Liver (tissue), 9 donors: ENCODE results near the gene GLIS1. TPM values are rescaled to one million over a fixed set of nuclear protein-coding genes. Genes with fewer than 3 reads are reported as not detected.

ENCODE experiments used
- DNase-seq: peaks from one replicate; pipeline ENCODE4 v3.0.0-alpha.2; 2017; ENCODE audit warnings: low spot score
- H3K27ac ChIP-seq, 2 donors: one replicate each; pipeline ENCODE4 v1.7.0; 2013; ENCODE audit warnings: inconsistent platforms in 2 of 2, low read length in 2 of 2, control low read depth in 1 of 2, low read depth in 1 of 2, mild to moderate bottlenecking in 1 of 2
- H3K27me3 ChIP-seq, 4 donors: one replicate each; pipeline versions ENCODE4 v1.6.1 to v1.7.0; 2013; ENCODE audit warnings: low read length in 3 of 4, inconsistent platforms in 1 of 4, mild to moderate bottlenecking in 1 of 4, moderate library complexity in 1 of 4; ENCODE audit not compliant: control insufficient read depth in 4 of 4, insufficient read depth in 4 of 4
- H3K36me3 ChIP-seq, 4 donors: one replicate each; pipeline versions ENCODE4 v1.6.1 to v1.7.0; 2013; ENCODE audit warnings: low read length in 3 of 4, mild to moderate bottlenecking in 3 of 4, low read depth in 1 of 4, moderate library complexity in 1 of 4; ENCODE audit not compliant: control insufficient read depth in 4 of 4, insufficient read depth in 3 of 4
- H3K4me1 ChIP-seq, 4 donors: one replicate each; pipeline versions ENCODE4 v1.6.1 to v1.7.0; 2013; ENCODE audit warnings: low read length in 3 of 4, mild to moderate bottlenecking in 3 of 4, moderate library complexity in 1 of 4; ENCODE audit not compliant: control insufficient read depth in 4 of 4, insufficient read depth in 4 of 4
- H3K4me3 ChIP-seq, 3 donors: one replicate each; pipeline versions ENCODE4 v1.6.1 to v1.7.0; 2013; ENCODE audit warnings: low read length in 3 of 3, control low read depth in 1 of 3, low read depth in 1 of 3, mild to moderate bottlenecking in 1 of 3
- H3K9ac ChIP-seq, 2 donors: one replicate each; pipeline ENCODE4 v1.7.0; 2013; ENCODE audit warnings: low read length in 2 of 2, mild to moderate bottlenecking in 2 of 2, moderate library complexity in 2 of 2, control low read depth in 1 of 2, low read depth in 1 of 2
- H3K9me3 ChIP-seq, 4 donors: one replicate each; pipeline versions ENCODE4 v1.6.1 to v1.7.0; 2013; ENCODE audit warnings: low read length in 3 of 4; ENCODE audit not compliant: control insufficient read depth in 4 of 4
- EGR1 ChIP-seq, 2 donors: IDR thresholded peaks; 2 replicates each; pipeline ENCODE4 v1.6.1; 2016 to 2018; ENCODE audit warnings: antibody characterized with exemption in 2 of 2, low read depth in 2 of 2
- FOXA1 ChIP-seq: IDR thresholded peaks from 2 replicates; pipeline ENCODE4 v1.6.1; 2016; ENCODE audit warnings: antibody characterized with exemption
- FOXA2 ChIP-seq: IDR thresholded peaks from 2 replicates; pipeline ENCODE4 v1.6.1; 2016; ENCODE audit warnings: antibody characterized with exemption
- GABPA ChIP-seq, 2 donors: IDR thresholded peaks in 1 of 2; conservative IDR thresholded peaks in 1 of 2; 2 replicates each; pipeline ENCODE4 v1.6.1; 2016; ENCODE audit warnings: antibody characterized with exemption in 2 of 2, mild to moderate bottlenecking in 1 of 2, moderate library complexity in 1 of 2
- HNF4A ChIP-seq, 2 donors: conservative IDR thresholded peaks; 2 replicates each; pipeline ENCODE4 v1.6.1; 2016; ENCODE audit warnings: antibody characterized with exemption in 2 of 2, mild to moderate bottlenecking in 2 of 2
- HNF4G ChIP-seq: IDR thresholded peaks from 2 replicates; pipeline ENCODE4 v1.6.1; 2016; ENCODE audit warnings: antibody characterized with exemption
- JUND ChIP-seq, 2 donors: IDR thresholded peaks; 2 replicates each; pipeline ENCODE4 v1.6.1; 2016; ENCODE audit warnings: antibody characterized with exemption in 2 of 2
- NR2F2 ChIP-seq: IDR thresholded peaks from 2 replicates; pipeline ENCODE4 v1.6.1; 2016; ENCODE audit warnings: antibody characterized with exemption
- RAD21 ChIP-seq, 2 donors: IDR thresholded peaks; 2 replicates each; pipeline ENCODE4 v1.6.1; 2016; ENCODE audit warnings: antibody characterized with exemption in 2 of 2, mild to moderate bottlenecking in 2 of 2
- RXRA ChIP-seq, 2 donors: IDR thresholded peaks; 2 replicates each; pipeline ENCODE4 v1.6.1; 2017 to 2018; ENCODE audit warnings: antibody characterized with exemption in 2 of 2, mild to moderate bottlenecking in 1 of 2
- SP1 ChIP-seq: IDR thresholded peaks from 2 replicates; pipeline ENCODE4 v1.6.1; 2018; ENCODE audit warnings: antibody characterized with exemption, mild to moderate bottlenecking
- TAF1 ChIP-seq: conservative IDR thresholded peaks from 2 replicates; pipeline ENCODE4 v1.6.1; 2016; ENCODE audit warnings: antibody characterized with exemption, mild to moderate bottlenecking
- YY1 ChIP-seq: IDR thresholded peaks from 2 replicates; pipeline ENCODE4 v1.6.1; 2016; ENCODE audit warnings: antibody characterized with exemption, mild to moderate bottlenecking
- WGBS: extraction: QIAGEN DNeasy Blood & Tissue Kit; methylation state at CpG from one replicate; pipeline ENCODE4 v1.1.7; 2013; 5-methylcytosine and 5-hydroxymethylcytosine counted together
- polyA plus RNA-seq, 2 donors: library from polyadenylated mRNA; stranded (reverse) in 1 of 2; unstranded in 1 of 2; fragments of 200-250 nt in 1 of 2; fragments of >200 nt in 1 of 2; fragmentation: Nextera tagmentation in 1 of 2; extraction: Ambion mirVana in 1 of 2; gene quantifications; one replicate each; pipeline versions ENCODE4 v1.2.1 to v1.2.3, GENCODE V29; 2013 to 2015
- total RNA-seq, 2 donors: library from RNA; depleted of rRNA; stranded (reverse); fragments of >200 nt; gene quantifications; one replicate each; pipeline ENCODE4 v1.2.3, GENCODE V29; 2014
- TF ChIP-seq, protein P1 (sequence below): IDR thresholded peaks from 2 replicates; pipeline ENCODE4 v1.6.1; 2016; ENCODE audit warnings: antibody characterized with exemption
- TF ChIP-seq, protein P2 (sequence below): IDR thresholded peaks from 2 replicates; pipeline ENCODE4 v1.6.1; 2016; ENCODE audit warnings: antibody characterized with exemption
- TF ChIP-seq, protein P3 (sequence below): fragments of 150-350 bp; IDR thresholded peaks from 2 replicates; pipeline ENCODE4 v1.5.1; 2017; ENCODE audit warnings: improper control_type of control experiment, low read depth, low read length; ENCODE audit not compliant: missing input control
- TF ChIP-seq, protein P4 (sequence below): IDR thresholded peaks from 2 replicates; pipeline ENCODE4 v1.6.1; 2016; ENCODE audit warnings: antibody characterized with exemption, mild to moderate bottlenecking
- TF ChIP-seq, protein P5 (sequence below): IDR thresholded peaks from 2 replicates; pipeline ENCODE4 v1.6.1; 2016; ENCODE audit warnings: antibody characterized with exemption
- donor health status: healthy.
- donor health status: healthy.
- donor health status: healthy.
- donor health status: healthy.
- donor health status: healthy.

Gene GLIS1
- total and polyA plus RNA-seq, 4 donors: under 0.01 to 0.05 TPM; not detected in 2

DNA sequence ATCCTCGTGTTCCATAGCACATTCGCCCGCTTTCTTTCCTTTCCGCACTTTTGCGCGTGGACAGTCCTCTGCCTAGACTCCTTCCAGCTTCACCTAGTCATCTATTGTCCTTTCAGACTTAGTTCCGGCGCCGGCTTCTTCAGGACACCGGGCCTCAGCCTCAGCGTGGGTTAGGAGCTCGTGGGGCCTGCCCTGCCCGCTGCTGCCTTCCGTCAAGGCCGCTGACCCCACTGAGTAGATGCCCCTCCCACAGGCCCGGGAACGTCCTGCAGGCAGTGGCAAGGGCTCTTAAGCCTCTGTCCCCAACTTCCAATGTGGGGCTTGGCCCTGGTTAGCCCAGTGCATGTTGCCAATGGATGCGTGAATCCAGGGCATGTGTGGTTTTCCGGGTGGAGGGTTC lies 268.4 kb downstream of the GLIS1 start:
- no peak overlapping the region for H3K27ac ChIP-seq
- whole genome bisulfite sequencing: 71% methylated on average over 19 of the region's 19 CpGs

More for the DNA sequence above, 268.4 kb downstream of the GLIS1 start:
- H3K4me3 ChIP-seq: no peak overlapping the region
- H3K27me3 ChIP-seq: no peaks in the 10 kb centered on the region
- H3K9ac ChIP-seq: no peak overlapping the region
- no peaks in the 10 kb centered on the region for H3K36me3 ChIP-seq
- TF ChIP-seq, protein P1, sequence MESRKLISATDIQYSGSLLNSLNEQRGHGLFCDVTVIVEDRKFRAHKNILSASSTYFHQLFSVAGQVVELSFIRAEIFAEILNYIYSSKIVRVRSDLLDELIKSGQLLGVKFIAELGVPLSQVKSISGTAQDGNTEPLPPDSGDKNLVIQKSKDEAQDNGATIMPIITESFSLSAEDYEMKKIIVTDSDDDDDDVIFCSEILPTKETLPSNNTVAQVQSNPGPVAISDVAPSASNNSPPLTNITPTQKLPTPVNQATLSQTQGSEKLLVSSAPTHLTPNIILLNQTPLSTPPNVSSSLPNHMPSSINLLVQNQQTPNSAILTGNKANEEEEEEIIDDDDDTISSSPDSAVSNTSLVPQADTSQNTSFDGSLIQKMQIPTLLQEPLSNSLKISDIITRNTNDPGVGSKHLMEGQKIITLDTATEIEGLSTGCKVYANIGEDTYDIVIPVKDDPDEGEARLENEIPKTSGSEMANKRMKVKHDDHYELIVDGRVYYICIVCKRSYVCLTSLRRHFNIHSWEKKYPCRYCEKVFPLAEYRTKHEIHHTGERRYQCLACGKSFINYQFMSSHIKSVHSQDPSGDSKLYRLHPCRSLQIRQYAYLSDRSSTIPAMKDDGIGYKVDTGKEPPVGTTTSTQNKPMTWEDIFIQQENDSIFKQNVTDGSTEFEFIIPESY: no peak
- TF ChIP-seq HNF4A (conservative IDR thresholded peaks at IDR 0.05) (no peak), TAF1 (no peak), SP1 (no peak), GABPA (IDR thresholded peaks at IDR 0.05 in 1 of 2, conservative IDR thresholded peaks at IDR 0.05 in 1 of 2) (no peak), NR2F2 (no peak), JUND (IDR thresholded peaks at IDR 0.05) (no peak), RAD21 (IDR thresholded peaks at IDR 0.05) (no peak), YY1 (no peak), EGR1 (IDR thresholded peaks at IDR 0.05; ENCODE audit: low read depth in 2 of 2) (no peak), FOXA1 (no peak), FOXA2 (no peak), HNF4G (no peak), RXRA (IDR thresholded peaks at IDR 0.05) (no peak)
- TF ChIP-seq, protein P2, sequence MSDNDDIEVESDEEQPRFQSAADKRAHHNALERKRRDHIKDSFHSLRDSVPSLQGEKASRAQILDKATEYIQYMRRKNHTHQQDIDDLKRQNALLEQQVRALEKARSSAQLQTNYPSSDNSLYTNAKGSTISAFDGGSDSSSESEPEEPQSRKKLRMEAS: no peak
- TF ChIP-seq, protein P3, sequence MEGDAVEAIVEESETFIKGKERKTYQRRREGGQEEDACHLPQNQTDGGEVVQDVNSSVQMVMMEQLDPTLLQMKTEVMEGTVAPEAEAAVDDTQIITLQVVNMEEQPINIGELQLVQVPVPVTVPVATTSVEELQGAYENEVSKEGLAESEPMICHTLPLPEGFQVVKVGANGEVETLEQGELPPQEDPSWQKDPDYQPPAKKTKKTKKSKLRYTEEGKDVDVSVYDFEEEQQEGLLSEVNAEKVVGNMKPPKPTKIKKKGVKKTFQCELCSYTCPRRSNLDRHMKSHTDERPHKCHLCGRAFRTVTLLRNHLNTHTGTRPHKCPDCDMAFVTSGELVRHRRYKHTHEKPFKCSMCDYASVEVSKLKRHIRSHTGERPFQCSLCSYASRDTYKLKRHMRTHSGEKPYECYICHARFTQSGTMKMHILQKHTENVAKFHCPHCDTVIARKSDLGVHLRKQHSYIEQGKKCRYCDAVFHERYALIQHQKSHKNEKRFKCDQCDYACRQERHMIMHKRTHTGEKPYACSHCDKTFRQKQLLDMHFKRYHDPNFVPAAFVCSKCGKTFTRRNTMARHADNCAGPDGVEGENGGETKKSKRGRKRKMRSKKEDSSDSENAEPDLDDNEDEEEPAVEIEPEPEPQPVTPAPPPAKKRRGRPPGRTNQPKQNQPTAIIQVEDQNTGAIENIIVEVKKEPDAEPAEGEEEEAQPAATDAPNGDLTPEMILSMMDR: no peak
- TF ChIP-seq, protein P4, sequence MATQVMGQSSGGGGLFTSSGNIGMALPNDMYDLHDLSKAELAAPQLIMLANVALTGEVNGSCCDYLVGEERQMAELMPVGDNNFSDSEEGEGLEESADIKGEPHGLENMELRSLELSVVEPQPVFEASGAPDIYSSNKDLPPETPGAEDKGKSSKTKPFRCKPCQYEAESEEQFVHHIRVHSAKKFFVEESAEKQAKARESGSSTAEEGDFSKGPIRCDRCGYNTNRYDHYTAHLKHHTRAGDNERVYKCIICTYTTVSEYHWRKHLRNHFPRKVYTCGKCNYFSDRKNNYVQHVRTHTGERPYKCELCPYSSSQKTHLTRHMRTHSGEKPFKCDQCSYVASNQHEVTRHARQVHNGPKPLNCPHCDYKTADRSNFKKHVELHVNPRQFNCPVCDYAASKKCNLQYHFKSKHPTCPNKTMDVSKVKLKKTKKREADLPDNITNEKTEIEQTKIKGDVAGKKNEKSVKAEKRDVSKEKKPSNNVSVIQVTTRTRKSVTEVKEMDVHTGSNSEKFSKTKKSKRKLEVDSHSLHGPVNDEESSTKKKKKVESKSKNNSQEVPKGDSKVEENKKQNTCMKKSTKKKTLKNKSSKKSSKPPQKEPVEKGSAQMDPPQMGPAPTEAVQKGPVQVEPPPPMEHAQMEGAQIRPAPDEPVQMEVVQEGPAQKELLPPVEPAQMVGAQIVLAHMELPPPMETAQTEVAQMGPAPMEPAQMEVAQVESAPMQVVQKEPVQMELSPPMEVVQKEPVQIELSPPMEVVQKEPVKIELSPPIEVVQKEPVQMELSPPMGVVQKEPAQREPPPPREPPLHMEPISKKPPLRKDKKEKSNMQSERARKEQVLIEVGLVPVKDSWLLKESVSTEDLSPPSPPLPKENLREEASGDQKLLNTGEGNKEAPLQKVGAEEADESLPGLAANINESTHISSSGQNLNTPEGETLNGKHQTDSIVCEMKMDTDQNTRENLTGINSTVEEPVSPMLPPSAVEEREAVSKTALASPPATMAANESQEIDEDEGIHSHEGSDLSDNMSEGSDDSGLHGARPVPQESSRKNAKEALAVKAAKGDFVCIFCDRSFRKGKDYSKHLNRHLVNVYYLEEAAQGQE: no peak
- TF ChIP-seq, protein P5, sequence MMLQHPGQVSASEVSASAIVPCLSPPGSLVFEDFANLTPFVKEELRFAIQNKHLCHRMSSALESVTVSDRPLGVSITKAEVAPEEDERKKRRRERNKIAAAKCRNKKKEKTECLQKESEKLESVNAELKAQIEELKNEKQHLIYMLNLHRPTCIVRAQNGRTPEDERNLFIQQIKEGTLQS: no peak
- no peaks in the 10 kb centered on the region for H3K4me1 ChIP-seq
- H3K9me3 ChIP-seq: no peaks in the 10 kb centered on the region
- DNase-seq: no peak
